DMS79 treated with DMSO at 0.1 percent for 48 hours (cell line): Measurements from ENCODE around the gene ARMC6.
A peak's percentile ranks its signal among the peaks of the same experiment; 100 is the strongest.
"Not testable (repeated sequence)": the region's sequence is repeated elsewhere in the genome, so short reads cannot be mapped to it uniquely, and the experiment has no call there.

ENCODE experiments used
- DNase-seq: peaks from one replicate; lab custom pipeline; 2025; lab: John Stamatoyannopoulos, UW

Gene ARMC6

GRCh38 chr19:19076476-19076875 lies 43.1 kb downstream of the ARMC6 start:
- no peak for DNase-seq

GRCh38 chr19:19077103-19077502 lies 43.7 kb downstream of the ARMC6 start:
- no peak for DNase-seq

GRCh38 chr19:19078801-19079200 lies 45.4 kb downstream of the ARMC6 start:
- DNase-seq: no peak

- no peak for DNase-seq
Measured at GRCh38 chr19:19079571-19079970, 46.2 kb downstream of the ARMC6 start.

GRCh38 chr19:19081642-19082151 lies 48.3 kb downstream of the ARMC6 start:
- no peak for DNase-seq

- no peak for DNase-seq
Measured at GRCh38 chr19:19083413-19084178, 50.2 kb downstream of the ARMC6 start.

GRCh38 chr19:19087676-19088075 lies 54.3 kb downstream of the ARMC6 start:
- DNase-seq: no peak

- DNase-seq: no peak
Measured at GRCh38 chr19:19094513-19094912, 61.1 kb downstream of the ARMC6 start.

- DNase-seq: no peak
Measured at GRCh38 chr19:19095691-19096090, 62.3 kb downstream of the ARMC6 start.

GRCh38 chr19:19096641-19097627 lies 63.5 kb downstream of the ARMC6 start:
- DNase-seq: no peak

GRCh38 chr19:19098084-19098702 lies 64.8 kb downstream of the ARMC6 start:
- DNase-seq: no peak

GRCh38 chr19:19098703-19099632 lies 65.6 kb downstream of the ARMC6 start:
- no peak for DNase-seq

- DNase-seq: no peak
Measured at GRCh38 chr19:19101540-19101939, 68.1 kb downstream of the ARMC6 start.

- DNase-seq: not testable (repeated sequence)
Measured at GRCh38 chr19:19102566-19102965, 69.2 kb downstream of the ARMC6 start.

- no peak for DNase-seq
Measured at GRCh38 chr19:19103167-19103566, 69.8 kb downstream of the ARMC6 start.

GRCh38 chr19:19105365-19106055 lies 72.1 kb downstream of the ARMC6 start:
- DNase-seq: peak; percentile 92

- DNase-seq: peak; percentile 92
Measured at GRCh38 chr19:19106056-19106551, 72.7 kb downstream of the ARMC6 start.

GRCh38 chr19:19106938-19107337 lies 73.5 kb downstream of the ARMC6 start:
- DNase-seq: not testable (repeated sequence)

GRCh38 chr19:19107654-19108053 lies 74.3 kb downstream of the ARMC6 start:
- DNase-seq: no peak
